HepG2 (cell line): ENCODE measurements around the gene CACNA1I. TPM values are rescaled to one million over a fixed set of nuclear protein-coding genes. Genes with fewer than 3 reads are reported as not detected.

Source experiments
- ATAC-seq: fragments of 200-7000 bp; cut with Tn5 transposase; 3 replicates; pipeline ENCODE4 v1.9.1; 2020; ENCODE audit warnings: mild to moderate bottlenecking, moderate library complexity
- BruUV-seq: library from RNA; stranded (reverse); fragments of 400-500 nt; replicated peaks from 2 replicates; lab custom pipeline; 2021; lab: Mats Ljungman, UMichigan
- CTCF ChIA-PET: fragments of 300-600 bp; formaldehyde crosslinking; extraction: SDS; loops from one replicate; lab custom pipeline; 2021; ENCODE audit warnings: low total read pairs, inconsistent platforms, low intra/inter-chr PET ratio; lab: Yijun Ruan, JAX
- POLR2A ChIA-PET: fragments of 350-600 bp; sonication (Branson Sonifier 250); formaldehyde crosslinking; loops from one replicate; lab custom pipeline; 2020; ENCODE audit warnings: antibody characterized with exemption, inconsistent platforms; lab: Yijun Ruan, JAX
- DNase-seq: peaks from one replicate; pipeline ENCODE4 v3.0.0-alpha.2; 2015; ENCODE audit warnings: low spot score
- FAIRE-seq: peaks from 3 replicates; lab custom pipeline; 2011; peaks lifted over from hg19 to GRCh38; lab: Jason Lieb, UNC
- H2AFZ ChIP-seq: one replicate; pipeline ENCODE4 v1.6.1; 2011; ENCODE audit warnings: low read length, inconsistent platforms
- H3K27ac ChIP-seq: fragments of 300-600 bp; 3 replicates; pipeline ENCODE4 v1.8.0; 2011; ENCODE audit warnings: mixed run types, mild to moderate bottlenecking, mixed read lengths, low read length, inconsistent platforms; ENCODE audit not compliant: insufficient read depth; ENCODE audit errors: extremely low read length
- H3K27me3 ChIP-seq, 2 experiments: fragments of 200-600 bp in 1 of 2; 2 replicates in 1 of 2; 3 replicates in 1 of 2; pipeline versions ENCODE4 v1.6.0 to v1.8.0; 2011; ENCODE audit warnings: low read length in 2 of 2, mild to moderate bottlenecking in 2 of 2, moderate library complexity in 2 of 2, inconsistent platforms in 1 of 2; ENCODE audit not compliant: insufficient read depth in 2 of 2, control insufficient read depth in 1 of 2
- H3K36me3 ChIP-seq, 2 experiments: fragments of 200-600 bp in 1 of 2; replicated peaks in 1 of 2; 2 replicates in 1 of 2; 3 replicates in 1 of 2; pipeline versions ENCODE4 v1.5.1 to v1.8.0; 2011; ENCODE audit warnings: low read length in 2 of 2, inconsistent platforms in 1 of 2; ENCODE audit not compliant: insufficient read depth in 2 of 2, control insufficient read depth in 1 of 2
- H3K4me1 ChIP-seq: 2 replicates; pipeline ENCODE4 v1.5.1; 2012; ENCODE audit warnings: low read length, inconsistent platforms; ENCODE audit not compliant: insufficient read depth
- H3K4me2 ChIP-seq: 2 replicates; pipeline ENCODE4 v1.6.0; 2011; ENCODE audit warnings: low read depth, low read length, inconsistent platforms
- H3K4me3 ChIP-seq, 3 experiments: fragments of 200-600 bp in 1 of 3; sonication (generic), shearing (Covaris generic) in 1 of 3; replicated peaks in 1 of 3; 2 replicates each; pipeline ENCODE4 v1.5.1; 2011 to 2016; ENCODE audit warnings: low read length in 3 of 3, inconsistent platforms in 2 of 3, low read depth in 2 of 3, mild to moderate bottlenecking in 2 of 3, control low read depth in 1 of 3, mixed read lengths in 1 of 3; ENCODE audit not compliant: insufficient read depth in 1 of 3
- H3K79me2 ChIP-seq: one replicate; pipeline ENCODE4 v1.6.1; 2011; ENCODE audit warnings: low read length, inconsistent platforms; ENCODE audit not compliant: insufficient read depth
- H3K9ac ChIP-seq: 2 replicates; pipeline ENCODE4 v1.6.0; 2011; ENCODE audit warnings: mild to moderate bottlenecking, low read depth, low read length, inconsistent platforms; ENCODE audit not compliant: insufficient read depth
- H3K9me3 ChIP-seq: 2 replicates; pipeline ENCODE4 v1.5.1; 2012; ENCODE audit warnings: mild to moderate bottlenecking, low read length
- H4K20me1 ChIP-seq: 2 replicates; pipeline ENCODE4 v1.6.0; 2011; ENCODE audit warnings: inconsistent platforms, mild to moderate bottlenecking, low read length, moderate library complexity; ENCODE audit not compliant: insufficient read depth
- ARHGAP35 ChIP-seq: sonication (generic); formaldehyde crosslinking; IDR thresholded peaks from 2 replicates; pipeline ENCODE4 v1.9.0; 2022; ENCODE audit warnings: mild to moderate bottlenecking, inconsistent platforms, moderate library complexity, missing genetic modification reagents, borderline replicate concordance
- ETS1 ChIP-seq: sonication (generic); formaldehyde crosslinking; IDR thresholded peaks from 2 replicates; pipeline ENCODE4 v1.4.0; 2020; ENCODE audit warnings: missing genetic modification reagents
- EZH2 ChIP-seq: conservative IDR thresholded peaks from 2 replicates; pipeline ENCODE4 v1.6.1; 2012; ENCODE audit warnings: mild to moderate bottlenecking, low read depth, low read length, moderate library complexity
- FOSL1 ChIP-seq: sonication (generic); formaldehyde crosslinking; IDR thresholded peaks from 2 replicates; pipeline ENCODE4 v1.9.0; 2021; ENCODE audit warnings: missing genetic modification reagents, borderline replicate concordance
- GABPB1 ChIP-seq: IDR thresholded peaks from 2 replicates; pipeline ENCODE4 v1.6.1; 2016; ENCODE audit warnings: mild to moderate bottlenecking, missing genetic modification reagents, moderate library complexity, missing compliant biosample characterization
- MAFF ChIP-seq: IDR thresholded peaks from 2 replicates; pipeline ENCODE4 v1.6.1; 2011; ENCODE audit warnings: low read depth, low read length, improper control_type of control experiment
- MIER3 ChIP-seq: IDR thresholded peaks from 2 replicates; pipeline ENCODE4 v1.6.1; 2016; ENCODE audit warnings: missing compliant biosample characterization, borderline replicate concordance
- PITX1 ChIP-seq: sonication (generic); formaldehyde crosslinking; IDR thresholded peaks from 2 replicates; pipeline ENCODE4 v1.5.1; 2020; ENCODE audit warnings: mild to moderate bottlenecking, missing genetic modification reagents
- RORA ChIP-seq: sonication (generic); formaldehyde crosslinking; IDR thresholded peaks from 2 replicates; pipeline ENCODE4 v1.5.0; 2020; ENCODE audit warnings: mild to moderate bottlenecking, missing genetic modification reagents, moderate library complexity
- SETDB1 ChIP-seq: sonication (generic); formaldehyde crosslinking; IDR thresholded peaks from 2 replicates; pipeline ENCODE4 v1.5.1; 2020; ENCODE audit warnings: missing genetic modification reagents, mild to moderate bottlenecking, borderline replicate concordance
- TEAD2 ChIP-seq: sonication (generic); formaldehyde crosslinking; IDR thresholded peaks from 2 replicates; pipeline ENCODE4 v1.9.0; 2021; ENCODE audit warnings: missing genetic modification reagents
- ZNF33A ChIP-seq: sonication (generic); formaldehyde crosslinking; IDR thresholded peaks from 2 replicates; pipeline ENCODE4 v1.5.1; 2020; ENCODE audit warnings: missing genetic modification reagents, mild to moderate bottlenecking, moderate library complexity, borderline replicate concordance
- ZNF883 ChIP-seq: sonication (generic); formaldehyde crosslinking; IDR thresholded peaks from 2 replicates; pipeline ENCODE4 v1.5.1; 2020; ENCODE audit warnings: mild to moderate bottlenecking, missing genetic modification reagents; ENCODE audit errors: not compliant biosample characterization
- WGBS: methylation state at CpG from one replicate; pipeline ENCODE4 v1.1.6; 2017; ENCODE audit warnings: low lambda C conversion rate; 5-methylcytosine and 5-hydroxymethylcytosine counted together
- in situ Hi-C: cut with HindIII; loops from 2 replicates; pipeline ENCODE4 v1.10.0; 2017; ENCODE audit warnings: low pct_unique_long_range_greater_than_20kb; ENCODE audit not compliant: extremely low pct_ligation_motif_present
- intact Hi-C: fragments of 100-400 bp; cut with micrococcal nuclease; formaldehyde crosslinking; loops from one replicate; pipeline ENCODE4 v1.10.0; 2022; ENCODE audit not compliant: unreplicated experiment
- polyA plus RNA-seq, 8 experiments: library from polyadenylated mRNA; depleted of rRNA in 3 of 8; stranded (reverse) in 7 of 8; unstranded in 1 of 8; fragments of >200 nt; fragmentation: Illumina TruSeq in 4 of 8; extraction: Trizol in 4 of 8; gene quantifications; 2 replicates each; pipeline versions ENCODE4 v1.2.1 to v1.2.3, GENCODE V29; 2011 to 2016; ENCODE audit warnings: low read depth in 4 of 8, missing spikeins in 1 of 8, mixed read lengths in 1 of 8; ENCODE audit not compliant: insufficient read depth in 1 of 8
- total RNA-seq, 5 experiments: library from RNA; depleted of rRNA; stranded (reverse); fragments of >200 nt; fragmentation: Illumina TruSeq; extraction: Trizol; gene quantifications; 2 replicates each; pipeline ENCODE4 v1.2.3, GENCODE V29; 2016; ENCODE audit warnings: low read depth in 1 of 5
- TF ChIP-seq, protein P1 (sequence below): sonication (generic); formaldehyde crosslinking; IDR thresholded peaks from 2 replicates; pipeline ENCODE4 v1.8.1; 2023; ENCODE audit warnings: mild to moderate bottlenecking, missing genetic modification reagents
- TF ChIP-seq, protein P2 (sequence below): IDR thresholded peaks from 2 replicates; pipeline ENCODE4 v1.6.1; 2016; ENCODE audit warnings: missing biosample characterization, missing genetic modification reagents, low read depth

CACNA1I gene
- total and polyA plus RNA-seq, 2 of the 13 experiments (the other 11 are each of a cell fraction or from before 2014, with no cell fraction given) = not detected

DNA sequence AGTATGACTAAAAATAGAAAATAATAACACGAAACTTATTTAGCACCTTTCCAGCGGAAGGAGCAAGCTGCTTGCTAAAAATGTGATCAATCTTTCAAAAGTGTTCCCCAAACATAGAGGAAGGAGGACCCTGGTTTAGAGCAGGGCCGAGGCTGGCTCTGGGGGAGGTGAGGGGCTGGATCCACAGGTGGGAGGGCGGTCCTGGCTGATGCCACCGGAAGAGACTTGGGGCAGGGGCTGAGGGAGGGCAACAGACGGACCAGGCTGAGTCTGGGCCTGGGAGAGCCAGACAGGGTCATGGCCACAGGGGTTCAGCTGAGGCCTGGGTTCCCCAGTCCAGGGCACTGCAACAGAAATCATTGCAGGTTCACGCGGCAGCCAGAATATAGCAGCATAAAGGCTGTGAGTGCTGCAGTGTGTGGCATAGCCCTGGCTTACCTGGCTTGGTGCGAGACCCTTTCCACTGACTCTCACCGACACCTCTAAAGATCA is 143.3 kb downstream of the CACNA1I start:
- H3K4me2 ChIP-seq = no peak overlapping the region
- TF ChIP-seq RORA (CRISPR knock-in tag) = no peak
- no peak for TF ChIP-seq PITX1 (CRISPR knock-in tag)
- no peak for TF ChIP-seq TEAD2 (CRISPR knock-in tag)
- TF ChIP-seq MAFF = no peak
- no peak for TF ChIP-seq GABPB1 (CRISPR knock-in tag)
- no peak for TF ChIP-seq SETDB1
- no peak for TF ChIP-seq ZNF883 (CRISPR knock-in tag)
- WGBS = 75% methylated on average over 7 of the region's 10 CpGs
- no peaks in the 10 kb centered on the region for H3K9me3 ChIP-seq
- no peak for DNase-seq
- no TSS peak for BruUV-seq
- H4K20me1 ChIP-seq = no peaks in the 10 kb centered on the region
- H3K36me3 ChIP-seq = no peaks in the 10 kb centered on the region
- no peak overlapping the region for H3K9ac ChIP-seq
- in situ Hi-C loops (loop anchor here (10.0 kb wide), 1 partner anchor 61 kb away; no protein-coding TSS in a partner anchor), intact Hi-C loops (no loop called here)
- no peak overlapping the region for H2AFZ ChIP-seq
- FAIRE-seq = no peak
- ChIA-PET POLR2A (no interaction called here), CTCF (no interaction called here)
- ATAC-seq = no peak
- H3K27me3 ChIP-seq = peaks cover 2 to 67% of the 10 kb centered on the region in 2 experiments; a peak in 4 of 5 replicates
- no peak overlapping the region for H3K27ac ChIP-seq
- no peak overlapping the region for H3K4me3 ChIP-seq
- no peaks in the 10 kb centered on the region for H3K79me2 ChIP-seq
- peaks cover 8% of the 10 kb centered on the region; the same call in 1 of the 2 replicates for H3K4me1 ChIP-seq

- no peak overlapping the region for H3K27ac ChIP-seq
- no peak for DNase-seq
- H3K4me3 ChIP-seq = no peak overlapping the region
- 49% methylated on average over 7 of the region's 8 CpGs for WGBS
- peaks cover 8% of the 10 kb centered on the region; the same call in 1 of the 2 replicates for H3K4me1 ChIP-seq
- no peak overlapping the region for H3K4me2 ChIP-seq
- no peak overlapping the region for H2AFZ ChIP-seq
- H3K9me3 ChIP-seq = no peaks in the 10 kb centered on the region
- POLR2A ChIA-PET = no interaction called here
- no peak for FAIRE-seq
- no TSS peak for BruUV-seq
- peaks cover 2 to 69% of the 10 kb centered on the region in 2 experiments; a peak in 4 of 5 replicates for H3K27me3 ChIP-seq
- in situ Hi-C loops = loop anchor here (10.0 kb wide), 1 partner anchor 60 kb away; no protein-coding TSS in a partner anchor
- H3K9ac ChIP-seq = no peak overlapping the region
- H3K36me3 ChIP-seq = no peaks in the 10 kb centered on the region
- intact Hi-C loops = no loop called here
- no peak for ATAC-seq
- CTCF ChIA-PET = no interaction called here
- no peaks in the 10 kb centered on the region for H3K79me2 ChIP-seq
- H4K20me1 ChIP-seq = no peaks in the 10 kb centered on the region
- TF ChIP-seq, protein P1, sequence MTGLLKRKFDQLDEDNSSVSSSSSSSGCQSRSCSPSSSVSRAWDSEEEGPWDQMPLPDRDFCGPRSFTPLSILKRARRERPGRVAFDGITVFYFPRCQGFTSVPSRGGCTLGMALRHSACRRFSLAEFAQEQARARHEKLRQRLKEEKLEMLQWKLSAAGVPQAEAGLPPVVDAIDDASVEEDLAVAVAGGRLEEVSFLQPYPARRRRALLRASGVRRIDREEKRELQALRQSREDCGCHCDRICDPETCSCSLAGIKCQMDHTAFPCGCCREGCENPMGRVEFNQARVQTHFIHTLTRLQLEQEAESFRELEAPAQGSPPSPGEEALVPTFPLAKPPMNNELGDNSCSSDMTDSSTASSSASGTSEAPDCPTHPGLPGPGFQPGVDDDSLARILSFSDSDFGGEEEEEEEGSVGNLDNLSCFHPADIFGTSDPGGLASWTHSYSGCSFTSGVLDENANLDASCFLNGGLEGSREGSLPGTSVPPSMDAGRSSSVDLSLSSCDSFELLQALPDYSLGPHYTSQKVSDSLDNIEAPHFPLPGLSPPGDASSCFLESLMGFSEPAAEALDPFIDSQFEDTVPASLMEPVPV = no peak
- TF ChIP-seq, protein P2, sequence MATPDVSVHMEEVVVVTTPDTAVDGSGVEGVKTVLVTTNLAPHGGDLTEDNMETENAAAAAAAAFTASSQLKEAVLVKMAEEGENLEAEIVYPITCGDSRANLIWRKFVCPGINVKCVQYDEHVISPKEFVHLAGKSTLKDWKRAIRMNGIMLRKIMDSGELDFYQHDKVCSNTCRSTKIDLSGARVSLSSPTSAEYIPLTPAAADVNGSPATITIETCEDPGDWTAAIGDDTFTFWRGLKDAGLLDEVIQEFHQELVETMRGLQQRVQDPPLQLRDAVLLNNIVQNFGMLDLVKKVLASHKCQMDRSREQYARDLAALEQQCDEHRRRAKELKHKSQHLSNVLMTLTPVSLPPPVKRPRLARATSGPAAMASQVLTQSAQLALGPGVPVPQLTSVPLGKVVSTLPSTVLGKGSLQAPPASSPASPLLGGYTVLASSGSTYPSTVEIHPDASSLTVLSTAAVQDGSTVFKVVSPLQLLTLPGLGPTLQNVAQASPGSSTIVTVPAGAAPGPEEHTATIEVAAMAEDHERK (CRISPR knock-in tag) = no peak
- TF ChIP-seq ARHGAP35 = no peak
- no peak for TF ChIP-seq EZH2
- TF ChIP-seq FOSL1 (CRISPR knock-in tag) = no peak
- no peak for TF ChIP-seq ETS1
- no peak for TF ChIP-seq MIER3 (CRISPR knock-in tag)
- TF ChIP-seq ZNF33A (CRISPR knock-in tag) = no peak
These were observed 143.8 kb downstream of the CACNA1I start for GRCh38 chr22:39714321-39714720.
